Fibroblast of lung (primary cell): ENCODE measurements around the gene CAMTA1. TPM values are rescaled to one million over a fixed set of nuclear protein-coding genes. Genes with fewer than 3 reads are reported as not detected.

ENCODE experiments used
- DNase-seq, 2 donors: peaks; one replicate each; pipeline versions ENCODE4 v3.0.0 to v3.0.0-alpha.2; 2010; ENCODE audit warnings: low read depth in 2 of 2
- H2AFZ ChIP-seq: 2 replicates; pipeline ENCODE4 v1.5.1; 2012; ENCODE audit warnings: low read length, control low read depth, inconsistent platforms
- H3K27ac ChIP-seq: 2 replicates; pipeline ENCODE4 v1.5.1; 2011; ENCODE audit warnings: low read length, control low read depth; ENCODE audit not compliant: insufficient read depth
- H3K27me3 ChIP-seq: 2 replicates; pipeline ENCODE4 v1.5.1; 2011; ENCODE audit warnings: mild to moderate bottlenecking, low read length; ENCODE audit not compliant: control insufficient read depth, insufficient read depth
- H3K36me3 ChIP-seq: 2 replicates; pipeline ENCODE4 v1.5.1; 2011; ENCODE audit warnings: low read length; ENCODE audit not compliant: control insufficient read depth, insufficient read depth
- H3K4me1 ChIP-seq: 2 replicates; pipeline ENCODE4 v1.5.1; 2011; ENCODE audit warnings: low read length; ENCODE audit not compliant: control insufficient read depth, insufficient read depth; ENCODE audit errors: extremely low read depth
- H3K4me2 ChIP-seq: 2 replicates; pipeline ENCODE4 v1.5.1; 2011; ENCODE audit warnings: low read length, control low read depth; ENCODE audit not compliant: insufficient read depth; ENCODE audit errors: extremely low read depth
- H3K4me3 ChIP-seq, 4 experiments: fragments of 200-600 bp in 1 of 4; sonication (generic) in 1 of 4; replicated peaks in 1 of 4; 2 replicates each; pipeline ENCODE4 v1.5.1; 2011 to 2016; ENCODE audit warnings: low read length in 4 of 4, low read depth in 3 of 4, mild to moderate bottlenecking in 3 of 4, control low read depth in 2 of 4, inconsistent platforms in 1 of 4, mixed read lengths in 1 of 4; ENCODE audit not compliant: insufficient read depth in 1 of 4; ENCODE audit errors: control extremely low read depth in 1 of 4
- H3K79me2 ChIP-seq: 2 replicates; pipeline ENCODE4 v1.5.1; 2012; ENCODE audit warnings: mild to moderate bottlenecking, low read length, inconsistent platforms; ENCODE audit not compliant: control insufficient read depth, insufficient read depth
- H3K9ac ChIP-seq: 2 replicates; pipeline ENCODE4 v1.5.1; 2011; ENCODE audit warnings: mild to moderate bottlenecking, low read length, control low read depth; ENCODE audit not compliant: insufficient read depth
- H3K9me3 ChIP-seq: 2 replicates; pipeline ENCODE4 v1.5.1; 2012; ENCODE audit warnings: low read depth, low read length; ENCODE audit not compliant: control insufficient read depth, insufficient read depth
- H4K20me1 ChIP-seq: 2 replicates; pipeline ENCODE4 v1.5.1; 2011; ENCODE audit warnings: low read length; ENCODE audit not compliant: control insufficient read depth, insufficient read depth; ENCODE audit errors: extremely low read depth
- CTCF ChIP-seq, 2 donors: IDR thresholded peaks in 1 of 2; conservative IDR thresholded peaks in 1 of 2; 1 replicate in 1 of 2; 2 replicates in 1 of 2; pipeline ENCODE4 v1.5.1; 2011 to 2012; ENCODE audit warnings: low read length in 2 of 2, control low read depth in 1 of 2, inconsistent platforms in 1 of 2, low read depth in 1 of 2, mild to moderate bottlenecking in 1 of 2
- EZH2 ChIP-seq: IDR thresholded peaks from 2 replicates; pipeline ENCODE4 v1.5.1; 2012; ENCODE audit warnings: low read length, control low read depth, mild to moderate bottlenecking; ENCODE audit errors: missing control alignments
- polyA plus RNA-seq, 2 donors: library from polyadenylated mRNA; depleted of rRNA in 1 of 2; stranded (reverse) in 1 of 2; unstranded in 1 of 2; fragments of >200 nt; gene quantifications; 2 replicates each; pipeline ENCODE4 v1.2.1, GENCODE V29; 2011 to 2012; ENCODE audit warnings: missing spikeins in 1 of 2
- total RNA-seq: library from RNA; depleted of rRNA; stranded (reverse); fragments of >200 nt; gene quantifications from 2 replicates; pipeline ENCODE4 v1.2.1, GENCODE V29; 2014

CAMTA1 gene
- total and polyA plus RNA-seq, 2 donors (not counting 1 experiment from before 2014, with no cell fraction given): 47.6 to 86.0 TPM

- H3K9ac ChIP-seq: no peak overlapping the region
- DNase-seq: peak; percentile 49 to 74
- H3K27ac ChIP-seq: peak overlapping the region; percentile 14
- TF ChIP-seq CTCF (conservative IDR thresholded peaks at IDR 0.05 in 1 of 2, IDR thresholded peaks at IDR 0.05 in 1 of 2; ENCODE audit: low read depth in 1 of 2, low read length in 2 of 2) (no peak), EZH2 (no peak)
- H3K27me3 ChIP-seq: no peaks in the 10 kb centered on the region
- H4K20me1 ChIP-seq: no peaks in the 10 kb centered on the region
- H2AFZ ChIP-seq: no peak overlapping the region
- no peaks in the 10 kb centered on the region for H3K36me3 ChIP-seq
- no peaks in the 10 kb centered on the region for H3K79me2 ChIP-seq
- H3K9me3 ChIP-seq: no peaks in the 10 kb centered on the region
- no peak overlapping the region for H3K4me2 ChIP-seq
- no peak overlapping the region for H3K4me3 ChIP-seq
- peaks cover 2% of the 10 kb centered on the region for H3K4me1 ChIP-seq
Observed at GRCh38 chr1:7229696-7230631, 444.7 kb downstream of the CAMTA1 start.

- Histone ChIP-seq H3K4me3 (no peak overlapping the region), H3K9ac (no peak overlapping the region), H3K27me3 (no peaks in the 10 kb centered on the region), H3K36me3 (no peaks in the 10 kb centered on the region), H3K27ac (no peak overlapping the region), H3K4me2 (no peak overlapping the region), H3K9me3 (no peaks in the 10 kb centered on the region), H3K79me2 (no peaks in the 10 kb centered on the region), H4K20me1 (no peaks in the 10 kb centered on the region), H2AFZ (no peak overlapping the region), H3K4me1 (peaks cover 2% of the 10 kb centered on the region)
- TF ChIP-seq EZH2 (no peak), CTCF (conservative IDR thresholded peaks at IDR 0.05 in 1 of 2, IDR thresholded peaks at IDR 0.05 in 1 of 2; ENCODE audit: low read depth in 1 of 2, low read length in 2 of 2) (no peak)
- no peak for DNase-seq
Observed at GRCh38 chr1:7232441-7233236, 447.4 kb downstream of the CAMTA1 start.

GRCh38 chr1:7233237-7233540 is 447.9 kb downstream of the CAMTA1 start:
- H3K79me2 ChIP-seq: no peaks in the 10 kb centered on the region
- H3K4me1 ChIP-seq: peaks cover 2% of the 10 kb centered on the region
- H3K27me3 ChIP-seq: no peaks in the 10 kb centered on the region
- no peak for TF ChIP-seq CTCF (conservative IDR thresholded peaks at IDR 0.05 in 1 of 2, IDR thresholded peaks at IDR 0.05 in 1 of 2; ENCODE audit: low read depth in 1 of 2, low read length in 2 of 2)
- TF ChIP-seq EZH2: no peak
- no peak overlapping the region for H3K27ac ChIP-seq
- no peaks in the 10 kb centered on the region for H3K9me3 ChIP-seq
- no peaks in the 10 kb centered on the region for H3K36me3 ChIP-seq
- no peaks in the 10 kb centered on the region for H4K20me1 ChIP-seq
- no peak for DNase-seq
- no peak overlapping the region for H2AFZ ChIP-seq
- no peak overlapping the region for H3K9ac ChIP-seq
- H3K4me3 ChIP-seq: no peak overlapping the region
- H3K4me2 ChIP-seq: no peak overlapping the region
